NCI-H1694 (cell line): Measurements from ENCODE around the gene TRIM75.
"Not testable (repeated sequence)": the region's sequence is repeated elsewhere in the genome, so short reads cannot be mapped to it uniquely, and the experiment has no call there.

ENCODE experiments used
- DNase-seq: peaks from one replicate; lab custom pipeline; 2025; lab: John Stamatoyannopoulos, UW

TRIM75 gene

GRCh38 chr4:165053645-165054044 is at the start of gene TRIM75:
Gene TRIM75, plus strand, starts transcription at chr4:165053866. Its CDS starts 5,282 bp downstream, at chr4:165059148.
- DNase-seq, result no peak

DNA sequence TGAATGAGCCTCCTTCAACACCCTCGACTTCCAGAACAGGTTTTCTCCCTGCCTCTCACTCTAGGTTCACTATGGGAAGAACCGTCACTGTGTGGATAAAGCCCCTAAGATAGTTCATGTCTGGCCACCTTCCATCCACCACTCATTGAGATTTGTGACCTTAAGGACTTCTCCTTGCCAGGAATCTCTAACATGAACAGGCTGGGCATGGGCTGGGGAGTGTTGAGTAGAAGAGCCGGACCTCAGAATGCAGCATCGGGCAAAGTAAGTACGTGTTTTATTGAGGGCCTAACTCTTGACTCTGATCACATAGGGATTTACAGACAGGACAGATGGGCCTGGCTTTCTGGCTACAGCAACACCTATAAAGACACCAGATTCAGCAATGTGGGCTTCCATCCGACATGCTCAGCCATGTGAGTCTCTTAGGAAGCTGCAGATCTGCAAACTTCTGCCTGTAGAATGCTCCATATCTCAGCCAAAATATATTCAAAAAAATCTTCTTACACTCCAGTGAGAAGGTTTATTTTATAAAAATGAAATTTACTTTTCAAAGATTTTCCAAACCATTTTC is 48.2 kb upstream of the TRIM75 start:
- DNase-seq, result no peak

DNA sequence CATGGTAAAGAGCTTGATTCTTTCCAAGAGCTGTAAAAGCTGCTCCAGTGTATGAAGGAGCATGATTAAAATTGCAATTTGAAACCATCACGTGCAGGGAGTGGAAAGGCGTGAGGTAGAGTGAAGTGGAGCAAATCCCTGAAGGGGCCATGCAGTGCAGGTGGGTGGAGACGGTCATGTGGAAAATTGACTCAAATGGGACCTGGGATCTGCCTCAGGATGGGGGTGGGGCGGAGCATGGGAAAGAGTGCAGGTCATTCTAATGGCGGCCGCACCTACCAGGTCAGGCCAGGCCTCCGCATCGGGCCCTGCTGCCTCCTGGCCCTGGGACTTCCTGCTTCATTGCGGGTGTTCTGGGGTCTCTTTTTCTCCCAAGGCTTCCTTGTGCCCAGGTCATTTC is 47.2 kb upstream of the TRIM75 start:
- no peak for DNase-seq

DNA sequence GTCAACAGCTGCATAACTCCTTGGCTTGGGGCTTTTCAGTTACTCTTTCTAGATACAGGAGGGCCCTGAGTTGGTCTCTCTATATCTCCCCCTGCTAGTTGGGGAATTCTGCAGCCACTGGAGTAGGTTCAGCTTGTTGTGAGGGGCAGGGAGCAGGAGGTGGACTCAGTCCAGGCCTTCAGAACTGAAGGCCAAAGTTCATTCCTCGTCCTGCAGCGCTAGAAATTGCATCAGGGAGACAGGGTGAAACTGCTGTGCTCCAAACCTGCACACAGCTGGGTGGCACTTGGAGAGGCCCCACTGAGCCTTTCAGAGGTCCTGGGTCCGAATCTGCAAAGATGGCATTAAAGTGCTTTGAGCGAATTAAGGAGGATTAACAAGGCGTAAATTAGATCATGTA is 46.8 kb upstream of the TRIM75 start:
- DNase-seq, result no peak

- no peak for DNase-seq
These were observed 44.0 kb upstream of the TRIM75 start for GRCh38 chr4:165009493-165010227.

- no peak for DNase-seq
These were observed 43.2 kb upstream of the TRIM75 start for GRCh38 chr4:165010487-165010886.

GRCh38 chr4:165010991-165011390 is 42.7 kb upstream of the TRIM75 start:
- DNase-seq, result no peak

- DNase-seq, result no peak
These were observed 42.3 kb upstream of the TRIM75 start for GRCh38 chr4:165011403-165011802.

GRCh38 chr4:165013691-165014090 is 40.0 kb upstream of the TRIM75 start:
- no peak for DNase-seq

DNA sequence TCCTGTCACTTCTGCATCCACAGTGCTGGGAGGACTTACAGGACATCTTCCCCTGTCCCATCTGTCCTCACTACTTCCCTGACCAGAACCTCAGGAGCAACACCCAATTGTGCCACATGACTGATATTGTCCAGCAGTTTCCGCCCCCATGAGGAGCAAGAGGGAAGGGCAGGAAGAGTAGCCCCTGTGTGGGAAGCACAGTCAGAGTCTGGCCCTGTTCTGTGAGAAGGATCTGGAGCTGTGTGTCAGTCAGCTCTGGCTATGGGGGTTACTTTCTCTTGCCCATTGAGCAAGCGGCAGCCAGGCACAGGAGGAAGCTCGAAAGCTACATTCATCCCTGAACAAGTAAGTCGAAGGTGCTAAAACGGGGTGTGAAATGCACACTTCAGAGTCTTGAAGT is 36.7 kb upstream of the TRIM75 start:
- no peak for DNase-seq

GRCh38 chr4:165019995-165020394 is 33.7 kb upstream of the TRIM75 start:
- DNase-seq, result not testable (repeated sequence)

DNA sequence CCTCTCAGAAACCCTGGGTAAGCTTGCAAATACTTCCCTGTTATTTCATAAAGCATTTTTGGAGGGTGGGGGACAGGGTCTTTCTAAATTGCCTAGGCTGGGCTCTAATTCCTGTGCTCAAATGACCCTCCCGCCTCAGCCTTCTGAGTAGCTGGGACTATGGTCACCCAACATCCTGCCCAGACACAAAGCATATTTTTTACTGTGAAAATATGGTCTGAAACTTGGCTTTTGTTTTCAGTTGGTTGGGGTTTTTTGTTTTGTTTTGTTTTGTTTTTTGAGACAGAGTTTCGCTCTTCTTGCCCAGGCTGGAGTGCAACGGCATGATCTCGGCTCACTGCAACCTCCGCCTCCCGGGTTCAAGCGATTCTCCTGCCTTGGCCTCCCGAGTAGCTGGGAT is 27.9 kb upstream of the TRIM75 start:
- DNase-seq, result not testable (repeated sequence)

DNA sequence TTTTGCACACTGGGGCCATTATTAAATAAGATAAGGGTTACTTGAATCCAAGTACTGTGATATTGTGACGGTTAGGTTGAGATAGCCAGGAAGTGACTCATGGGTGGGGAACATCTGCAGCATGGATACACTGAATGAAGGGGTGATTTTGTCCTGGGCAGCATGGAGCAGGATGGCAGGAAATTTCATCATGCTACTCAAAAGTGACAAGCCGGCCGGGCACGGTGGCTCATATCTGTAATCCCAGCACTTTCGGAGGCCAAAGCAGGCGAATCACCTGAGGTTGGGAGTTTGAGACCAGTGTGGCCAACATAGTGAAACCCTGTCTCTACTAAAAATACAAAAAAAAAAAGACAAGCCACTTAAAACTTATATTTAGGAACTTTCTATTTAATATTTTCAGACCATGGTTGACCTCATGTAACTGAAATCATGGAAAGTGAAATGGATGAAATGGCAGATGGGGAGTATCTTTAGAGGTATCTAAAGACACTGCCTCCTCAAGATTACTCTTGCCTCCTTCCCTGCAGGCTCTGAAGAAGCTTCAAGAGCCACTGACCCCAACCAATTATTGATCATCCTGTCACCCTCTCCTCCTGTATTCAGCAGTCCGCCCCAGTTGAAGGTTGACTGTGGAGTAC is 25.8 kb upstream of the TRIM75 start:
- DNase-seq, result no peak

DNA sequence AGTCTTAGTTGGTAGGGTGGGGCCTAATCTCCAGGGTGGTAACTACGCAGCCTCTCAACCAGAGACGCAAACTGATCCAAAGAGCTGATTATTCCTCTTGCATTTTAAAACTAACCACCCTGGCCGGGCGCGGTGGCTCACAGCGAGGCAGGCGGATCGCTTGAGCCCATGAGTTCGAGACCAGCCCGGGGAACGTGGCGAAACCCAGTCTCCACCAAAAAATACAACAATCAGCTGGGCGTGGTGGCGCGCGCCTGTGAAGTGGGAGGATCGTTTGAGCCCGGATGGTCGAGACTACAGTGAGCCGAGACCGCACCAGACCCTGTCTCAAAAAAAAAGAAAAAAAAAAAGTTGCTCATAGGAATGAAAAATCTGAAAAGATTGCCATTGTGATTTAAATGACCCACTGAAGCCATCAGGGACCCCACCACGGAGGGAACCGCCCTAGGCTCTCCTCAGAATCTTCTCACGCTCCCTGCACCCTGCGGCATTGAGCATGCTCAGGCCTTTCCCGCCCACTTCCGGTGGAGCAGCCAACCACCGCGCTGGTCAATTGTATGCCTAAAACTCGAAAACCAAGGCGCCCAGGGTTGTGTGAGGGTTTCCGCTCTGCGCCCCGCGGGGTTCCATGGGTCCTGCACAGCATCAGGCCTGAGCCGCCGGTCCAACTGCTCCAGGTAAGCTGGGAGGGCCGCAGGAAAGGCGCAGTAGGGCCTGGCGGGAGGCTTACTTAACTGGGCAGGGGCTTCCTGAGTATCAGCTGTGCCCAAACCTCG is 22.0 kb upstream of the TRIM75 start, which contains the start of gene TRIM60:
TRIM60 (plus strand) TSS at position 564 of the 776 bp plus-strand sequence. CDS start 8,074 bp downstream, outside the sequence.
- DNase-seq, result no peak

DNA sequence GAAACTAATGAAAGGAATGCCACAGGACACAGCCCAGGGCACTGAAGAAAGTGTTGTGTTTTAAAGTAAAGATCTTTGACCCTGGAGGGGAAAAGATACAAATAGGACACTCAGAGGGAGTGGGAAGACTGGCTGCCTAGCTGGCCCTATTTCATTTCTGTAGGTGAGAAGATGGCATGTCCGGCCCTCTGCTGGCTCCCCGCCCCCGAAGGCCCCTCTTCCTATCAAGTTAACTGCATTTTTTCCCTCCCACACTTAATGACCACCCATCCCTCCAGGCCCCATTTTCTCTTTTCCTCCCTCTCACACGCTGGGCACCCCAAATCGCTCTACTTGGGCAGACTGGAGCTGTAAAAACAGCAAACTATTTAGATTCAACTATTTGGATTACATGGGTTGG is 5.5 kb upstream of the TRIM75 start:
- DNase-seq, result no peak

GRCh38 chr4:165052627-165053026 is 1.0 kb upstream of the TRIM75 start:
- DNase-seq, result no peak

DNA sequence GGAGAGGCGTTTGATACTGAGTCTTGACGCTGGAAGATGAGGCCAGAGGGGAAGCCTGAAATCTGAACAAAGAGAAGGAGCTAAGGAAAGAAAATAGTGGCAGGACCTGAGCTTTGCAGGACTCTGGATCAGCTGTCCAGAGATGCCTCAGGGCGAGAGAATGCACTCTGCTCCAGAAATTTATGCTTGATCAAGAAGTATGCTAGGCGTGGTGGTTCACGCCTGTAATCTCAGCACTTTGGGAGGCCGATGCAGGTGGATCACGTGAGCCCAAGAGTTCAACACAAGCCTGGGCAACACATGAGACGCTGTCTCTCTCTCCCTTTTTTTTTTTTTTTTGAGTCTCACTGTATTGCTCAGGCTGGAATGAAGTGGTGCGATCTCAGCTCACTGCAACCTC is 1.9 kb downstream of the TRIM75 start:
- no peak for DNase-seq

GRCh38 chr4:165058666-165059065 is 5.0 kb downstream of the TRIM75 start:
- DNase-seq, result no peak

GRCh38 chr4:165059386-165059785 is 5.7 kb downstream of the TRIM75 start:
- no peak for DNase-seq

DNA sequence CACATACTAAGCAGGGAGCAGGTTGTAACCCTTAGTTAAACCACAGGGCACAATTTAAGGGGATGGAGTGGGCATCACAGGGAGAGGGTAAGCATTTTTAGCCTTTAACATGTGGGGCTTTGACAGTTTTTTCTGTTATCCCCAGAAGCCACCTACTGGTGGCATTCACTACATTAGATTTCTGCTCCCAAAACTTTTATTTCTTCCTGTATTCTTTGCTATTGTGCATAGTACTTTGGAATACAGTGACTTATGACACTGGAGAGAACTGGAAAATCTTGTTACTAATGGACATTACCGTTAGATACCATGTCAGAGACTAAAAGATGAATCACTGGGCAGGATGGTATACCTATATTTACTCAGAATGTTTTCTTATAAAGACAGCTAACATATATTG is 7.3 kb downstream of the TRIM75 start:
- no peak for DNase-seq

DNA sequence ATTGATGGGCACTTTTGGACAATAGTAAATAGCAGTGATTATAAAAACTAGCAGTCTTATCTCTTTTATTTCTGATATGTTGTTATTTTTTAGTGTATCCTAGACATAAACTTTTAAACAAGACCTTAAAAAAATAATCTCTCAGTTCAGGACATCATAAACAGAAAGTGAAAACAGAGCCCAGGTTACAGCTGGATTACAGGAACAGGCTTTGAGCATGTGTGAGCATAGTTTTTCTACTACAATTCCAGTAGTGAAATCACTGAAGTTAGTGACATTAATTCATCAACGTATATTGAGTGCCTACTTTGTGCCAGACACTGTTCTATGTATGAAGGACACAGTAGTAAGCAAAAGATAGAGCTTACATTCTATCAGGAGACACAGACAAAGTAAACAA is 16.9 kb downstream of the TRIM75 start:
- DNase-seq, result no peak

DNA sequence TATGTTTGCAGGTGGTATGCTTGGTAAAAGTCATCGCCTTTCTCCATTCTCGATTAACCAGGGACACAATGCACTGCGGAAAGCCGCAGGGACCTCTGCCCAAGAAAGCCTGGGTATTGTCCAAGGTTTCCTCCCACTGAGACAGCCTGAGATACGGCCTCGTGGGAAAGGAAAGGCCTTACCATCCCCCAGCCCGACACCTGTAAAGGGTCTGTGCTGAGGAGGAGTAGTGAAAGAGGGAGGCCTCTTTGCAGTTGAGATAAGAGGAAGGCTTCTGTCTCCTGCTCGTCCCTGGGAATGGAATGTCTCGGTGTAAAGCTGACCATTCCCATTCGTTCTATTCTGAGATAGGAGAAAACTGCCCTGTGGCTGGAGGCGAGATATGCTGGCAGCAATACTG is 19.7 kb downstream of the TRIM75 start:
- DNase-seq, result not testable (repeated sequence)
